GM12874 (cell line): ENCODE results near the gene PRSS21.
A peak's percentile ranks its signal among the peaks of the same experiment; 100 is the strongest.

Experiments
- TF ChIP-seq, protein P1 (sequence below): IDR thresholded peaks from 2 replicates; pipeline ENCODE4 v1.5.1; 2011; ENCODE audit warnings: low read depth, mild to moderate bottlenecking, control low read depth, low read length, moderate library complexity; ENCODE audit not compliant: insufficient read depth

The PRSS21 gene

DNA sequence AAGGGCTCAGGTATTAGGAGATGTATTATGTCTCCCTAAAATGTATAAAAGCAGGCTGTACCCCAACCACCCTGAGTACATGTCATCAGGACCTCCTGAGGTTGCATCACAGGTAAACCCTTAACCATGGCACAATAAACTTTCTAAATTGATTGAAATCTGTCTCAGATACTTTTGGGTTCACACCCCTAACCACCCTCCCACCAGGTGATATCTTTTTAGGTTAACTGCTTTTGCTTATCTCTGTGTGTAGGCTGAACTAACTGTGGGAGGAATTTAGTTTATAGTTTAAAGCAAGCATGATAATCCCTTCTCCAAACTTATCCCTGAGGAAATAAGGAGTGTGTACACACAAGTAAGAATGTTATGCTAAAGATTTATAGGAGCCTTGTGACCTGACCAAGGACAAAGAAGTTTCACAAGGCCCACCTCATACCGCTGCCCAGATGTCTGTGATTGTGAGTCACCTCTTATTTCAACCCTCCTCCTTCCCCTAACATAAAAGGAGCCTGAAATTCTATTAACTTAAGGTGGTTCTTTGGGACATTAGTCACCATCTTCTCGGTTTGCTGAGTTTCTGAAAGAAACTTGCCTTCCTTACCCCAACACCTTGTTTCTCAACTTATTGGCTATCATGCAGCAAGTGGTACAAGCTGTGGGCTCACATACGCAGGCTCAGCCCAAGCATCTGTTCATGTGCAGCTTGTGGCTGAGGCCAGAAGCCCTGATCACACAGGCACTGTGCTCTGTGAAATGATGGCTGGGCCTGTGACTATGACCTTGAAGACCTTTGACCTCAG, 29.7 kb downstream of the PRSS21 start:
- TF ChIP-seq, protein P1, sequence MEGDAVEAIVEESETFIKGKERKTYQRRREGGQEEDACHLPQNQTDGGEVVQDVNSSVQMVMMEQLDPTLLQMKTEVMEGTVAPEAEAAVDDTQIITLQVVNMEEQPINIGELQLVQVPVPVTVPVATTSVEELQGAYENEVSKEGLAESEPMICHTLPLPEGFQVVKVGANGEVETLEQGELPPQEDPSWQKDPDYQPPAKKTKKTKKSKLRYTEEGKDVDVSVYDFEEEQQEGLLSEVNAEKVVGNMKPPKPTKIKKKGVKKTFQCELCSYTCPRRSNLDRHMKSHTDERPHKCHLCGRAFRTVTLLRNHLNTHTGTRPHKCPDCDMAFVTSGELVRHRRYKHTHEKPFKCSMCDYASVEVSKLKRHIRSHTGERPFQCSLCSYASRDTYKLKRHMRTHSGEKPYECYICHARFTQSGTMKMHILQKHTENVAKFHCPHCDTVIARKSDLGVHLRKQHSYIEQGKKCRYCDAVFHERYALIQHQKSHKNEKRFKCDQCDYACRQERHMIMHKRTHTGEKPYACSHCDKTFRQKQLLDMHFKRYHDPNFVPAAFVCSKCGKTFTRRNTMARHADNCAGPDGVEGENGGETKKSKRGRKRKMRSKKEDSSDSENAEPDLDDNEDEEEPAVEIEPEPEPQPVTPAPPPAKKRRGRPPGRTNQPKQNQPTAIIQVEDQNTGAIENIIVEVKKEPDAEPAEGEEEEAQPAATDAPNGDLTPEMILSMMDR = no peak

DNA sequence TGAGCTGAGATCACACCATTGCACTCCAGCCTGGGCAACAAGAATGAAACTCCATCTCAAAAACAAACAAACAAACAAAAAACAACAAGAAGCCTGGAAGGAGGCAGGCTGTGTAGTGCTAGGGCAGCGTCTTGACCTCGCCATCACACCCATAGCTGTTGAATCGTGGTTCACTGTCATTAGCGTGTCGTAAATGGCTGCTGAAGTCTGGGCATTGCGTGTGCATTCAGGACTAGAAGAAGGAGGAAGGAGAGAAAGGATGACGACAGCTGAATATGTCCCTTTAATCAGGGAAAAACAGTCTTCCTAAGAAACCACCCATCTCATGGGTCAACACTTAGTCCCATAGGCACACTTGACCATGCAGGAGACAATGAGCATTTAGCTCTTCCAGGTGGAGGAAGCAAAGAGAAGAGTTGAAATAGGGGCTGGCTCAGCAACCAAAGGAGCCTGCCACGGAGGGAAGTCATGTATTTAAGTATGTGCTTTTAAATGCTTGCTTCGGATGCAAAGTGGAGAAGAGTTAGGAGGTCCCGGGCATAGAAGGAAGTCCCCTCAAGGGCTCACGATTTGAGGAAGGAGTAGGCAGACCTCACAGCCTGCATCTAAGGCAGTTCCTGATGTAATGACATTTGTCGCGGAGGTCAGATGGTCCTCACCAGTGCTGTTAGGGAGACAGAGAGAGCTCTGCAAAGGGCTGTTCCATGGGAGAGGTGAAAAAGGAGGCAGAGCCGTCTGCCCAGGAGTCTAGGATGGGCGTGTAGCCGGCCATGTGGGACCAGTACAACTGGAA, 32.1 kb downstream of the PRSS21 start:
- TF ChIP-seq, protein P1 = no peak

DNA sequence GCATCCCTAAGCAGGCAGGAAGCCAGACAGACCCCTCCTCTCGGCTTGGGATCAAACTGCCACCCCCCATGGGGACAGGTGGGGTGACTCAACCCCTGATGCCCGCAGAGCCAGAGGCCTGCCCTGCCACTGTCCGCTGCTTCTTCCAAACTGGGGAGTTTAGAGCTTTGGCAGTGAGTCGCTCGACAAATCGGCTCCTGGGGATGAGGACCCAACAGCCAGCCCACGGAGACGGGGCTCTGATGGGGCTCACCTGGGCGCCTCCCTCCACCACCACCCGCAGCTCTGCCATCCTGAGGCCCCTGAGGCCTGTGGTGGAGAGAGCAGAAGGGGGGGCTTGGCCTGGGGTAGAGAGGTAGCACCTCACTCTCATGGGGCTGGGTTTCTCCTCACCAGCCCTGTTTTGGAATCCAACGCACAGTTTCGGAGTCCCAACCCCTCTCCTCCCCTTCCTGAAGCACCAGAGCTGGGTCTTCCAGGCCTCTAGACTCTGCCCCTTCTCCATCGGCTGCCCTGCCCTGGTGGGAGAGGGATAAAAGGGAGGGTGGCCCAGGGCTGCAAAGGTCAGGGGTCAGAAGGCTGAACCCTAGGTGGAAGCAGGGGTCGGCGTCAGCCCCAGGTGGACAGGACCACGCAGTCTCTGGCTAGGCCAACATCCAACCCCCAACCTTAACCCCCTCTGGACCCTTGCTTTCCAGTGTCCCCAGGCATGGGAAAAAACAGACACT, 35.1 kb downstream of the PRSS21 start:
- TF ChIP-seq, protein P1 = no peak

DNA sequence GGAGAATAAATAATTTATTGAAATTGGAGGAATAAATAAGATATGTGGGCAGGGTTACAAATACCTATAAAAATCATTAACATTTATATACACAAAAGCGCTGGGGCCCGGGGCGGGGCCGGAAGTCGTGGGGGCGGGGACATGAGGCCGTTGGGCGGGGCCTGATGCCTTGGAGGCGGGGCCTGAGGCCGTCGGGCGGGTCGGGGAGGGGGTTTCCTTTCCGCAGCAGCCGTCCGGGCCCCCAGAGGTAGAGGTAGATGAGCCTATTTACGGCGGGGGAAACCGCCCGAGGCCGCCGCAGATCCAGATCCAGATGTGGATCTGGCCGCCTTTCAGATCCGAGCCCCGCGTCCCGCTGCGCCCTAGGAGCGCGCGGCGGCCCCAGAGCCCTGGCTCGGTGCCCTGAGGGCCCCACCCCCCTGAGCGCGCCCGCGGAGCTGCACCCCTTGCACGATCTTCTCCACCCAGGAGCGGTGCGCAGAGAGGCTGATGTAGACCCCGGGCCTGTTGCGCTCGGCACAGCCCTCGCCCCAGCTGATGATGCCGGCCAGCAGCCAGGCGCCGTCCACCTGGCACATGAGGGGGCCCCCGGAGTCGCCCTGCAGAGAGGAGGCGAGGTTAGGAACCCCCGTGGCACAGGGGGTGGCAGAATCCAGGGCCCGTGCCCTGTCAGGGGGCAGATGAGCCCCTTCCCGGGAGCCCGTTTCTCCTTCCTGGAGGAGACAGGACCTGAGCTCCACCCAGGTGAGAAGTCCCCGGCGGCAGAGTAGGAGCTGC, 35.9 kb downstream of the PRSS21 start:
- TF ChIP-seq, protein P1 = no peak

DNA sequence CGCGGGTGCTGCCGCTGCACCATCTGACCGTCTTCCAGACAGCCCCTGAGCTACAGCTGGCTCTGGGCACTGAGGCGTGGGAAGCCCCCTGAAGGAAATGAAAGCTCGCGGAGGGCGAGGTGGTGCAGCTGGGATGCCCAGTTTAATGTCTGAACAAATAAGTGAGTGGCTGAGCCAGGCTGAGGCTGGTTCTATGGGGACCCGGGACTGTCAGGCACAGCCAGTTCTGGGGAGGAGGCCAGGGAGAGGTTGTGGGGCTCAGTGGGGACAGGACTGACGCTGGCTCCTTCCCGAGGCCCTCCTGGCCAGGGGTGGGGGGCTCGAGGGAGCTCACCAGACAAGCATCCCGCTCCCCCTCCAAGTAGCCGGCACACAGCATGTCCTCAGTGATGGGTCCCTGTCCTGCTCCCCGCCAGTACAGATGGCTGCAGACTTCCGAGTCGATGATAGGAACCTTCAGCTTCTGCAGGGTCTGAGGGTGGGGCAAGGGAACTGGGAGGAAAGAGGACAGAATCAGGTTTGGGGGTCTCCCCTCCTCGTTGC, 36.6 kb downstream of the PRSS21 start:
- TF ChIP-seq, protein P1 = no peak

DNA sequence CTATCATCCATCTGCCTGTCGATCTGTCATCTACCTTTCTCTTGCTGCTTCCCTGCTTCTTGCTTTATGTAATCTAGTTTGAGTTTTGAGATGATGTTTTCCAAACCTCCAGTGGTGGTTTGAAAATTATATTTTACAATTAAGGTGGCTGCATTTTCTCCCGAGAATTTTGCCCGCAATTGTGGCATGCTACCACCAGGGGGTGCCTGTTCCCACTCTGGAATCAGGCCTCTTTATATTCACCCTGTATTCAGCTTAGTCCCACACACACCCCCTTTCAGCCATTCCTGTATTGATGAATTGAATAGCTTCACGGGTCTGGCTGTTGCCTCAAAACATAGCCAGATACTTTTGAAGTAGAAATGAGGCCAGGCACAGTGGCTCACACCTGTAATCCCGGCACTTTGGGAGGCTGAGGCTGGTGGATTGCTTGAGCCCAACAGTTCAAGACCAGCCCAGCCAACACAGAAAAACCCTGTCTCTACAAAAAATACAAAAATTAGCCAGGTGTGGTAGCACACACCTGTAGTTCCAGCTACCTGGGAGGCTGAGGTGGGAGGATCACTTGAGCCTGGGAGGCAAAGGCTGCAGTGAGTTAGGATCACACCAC, 37.8 kb downstream of the PRSS21 start:
- TF ChIP-seq, protein P1 = peak; percentile 53
